NB4 (cell line): ENCODE measurements around the gene SMKR1.

ENCODE experiments used
- DNase-seq: peaks from one replicate; pipeline ENCODE4 v3.0.0; 2010; ENCODE audit warnings: low read depth
- H3K4me3 ChIP-seq: one replicate; pipeline ENCODE4 v1.5.1; 2011; ENCODE audit warnings: mild to moderate bottlenecking, low read depth, low read length, moderate library complexity
- CTCF ChIP-seq: IDR thresholded peaks from one replicate; pipeline ENCODE4 v1.5.1; 2012; ENCODE audit warnings: low read depth, low read length
- MAX ChIP-seq: IDR thresholded peaks from 2 replicates; pipeline ENCODE4 v1.6.1; 2011; ENCODE audit warnings: low read depth, low read length
- MYC ChIP-seq: IDR thresholded peaks from 2 replicates; pipeline ENCODE4 v1.6.1; 2011; ENCODE audit warnings: low read depth, low read length
- POLR2A ChIP-seq: IDR thresholded peaks from 2 replicates; pipeline ENCODE4 v1.6.1; 2011; ENCODE audit warnings: mild to moderate bottlenecking; ENCODE audit not compliant: insufficient read length; ENCODE audit errors: extremely low read depth

The SMKR1 gene

GRCh38 chr7:129494041-129494440 lies 8.3 kb upstream of the SMKR1 start:
- no peak for TF ChIP-seq MAX
- no peak for TF ChIP-seq POLR2A
- TF ChIP-seq CTCF, result no peak
- TF ChIP-seq MYC, result no peak
- DNase-seq, result no peak
- no peak overlapping the region for H3K4me3 ChIP-seq

- H3K4me3 ChIP-seq, result no peak overlapping the region
- DNase-seq, result no peak
- no peak for TF ChIP-seq MAX
- no peak for TF ChIP-seq CTCF
- no peak for TF ChIP-seq MYC
- TF ChIP-seq POLR2A, result no peak
Observed at GRCh38 chr7:129495987-129496386, 6.3 kb upstream of the SMKR1 start.

- no peak overlapping the region for H3K4me3 ChIP-seq
- TF ChIP-seq CTCF, result no peak
- TF ChIP-seq MYC, result no peak
- TF ChIP-seq MAX, result no peak
- TF ChIP-seq POLR2A, result no peak
- DNase-seq, result no peak
Observed at GRCh38 chr7:129496653-129497052, 5.7 kb upstream of the SMKR1 start.

- H3K4me3 ChIP-seq, result no peak overlapping the region
- TF ChIP-seq CTCF, result no peak
- no peak for TF ChIP-seq POLR2A
- TF ChIP-seq MAX, result no peak
- no peak for TF ChIP-seq MYC
- no peak for DNase-seq
Observed at GRCh38 chr7:129497156-129497555, 5.2 kb upstream of the SMKR1 start.

- no peak for TF ChIP-seq POLR2A
- no peak for DNase-seq
- H3K4me3 ChIP-seq, result no peak overlapping the region
Observed at GRCh38 chr7:129498021-129498420, 4.3 kb upstream of the SMKR1 start.

- no peak for TF ChIP-seq POLR2A
- no peak for TF ChIP-seq MAX
- no peak for TF ChIP-seq MYC
- TF ChIP-seq CTCF, result no peak
Observed at GRCh38 chr7:129499999-129500398, 2.3 kb upstream of the SMKR1 start.

More at GRCh38 chr7:129499999-129500398, 2.3 kb upstream of the SMKR1 start:
- no peak overlapping the region for H3K4me3 ChIP-seq
- no peak for DNase-seq
